Nucleus accumbens (tissue), 56 donors: Measurements from ENCODE around the gene COL27A1.

Experiments
- DNase-seq, 56 donors: peaks; one replicate each; lab custom pipeline; 2025; lab: John Stamatoyannopoulos, UW

COL27A1 gene

DNA sequence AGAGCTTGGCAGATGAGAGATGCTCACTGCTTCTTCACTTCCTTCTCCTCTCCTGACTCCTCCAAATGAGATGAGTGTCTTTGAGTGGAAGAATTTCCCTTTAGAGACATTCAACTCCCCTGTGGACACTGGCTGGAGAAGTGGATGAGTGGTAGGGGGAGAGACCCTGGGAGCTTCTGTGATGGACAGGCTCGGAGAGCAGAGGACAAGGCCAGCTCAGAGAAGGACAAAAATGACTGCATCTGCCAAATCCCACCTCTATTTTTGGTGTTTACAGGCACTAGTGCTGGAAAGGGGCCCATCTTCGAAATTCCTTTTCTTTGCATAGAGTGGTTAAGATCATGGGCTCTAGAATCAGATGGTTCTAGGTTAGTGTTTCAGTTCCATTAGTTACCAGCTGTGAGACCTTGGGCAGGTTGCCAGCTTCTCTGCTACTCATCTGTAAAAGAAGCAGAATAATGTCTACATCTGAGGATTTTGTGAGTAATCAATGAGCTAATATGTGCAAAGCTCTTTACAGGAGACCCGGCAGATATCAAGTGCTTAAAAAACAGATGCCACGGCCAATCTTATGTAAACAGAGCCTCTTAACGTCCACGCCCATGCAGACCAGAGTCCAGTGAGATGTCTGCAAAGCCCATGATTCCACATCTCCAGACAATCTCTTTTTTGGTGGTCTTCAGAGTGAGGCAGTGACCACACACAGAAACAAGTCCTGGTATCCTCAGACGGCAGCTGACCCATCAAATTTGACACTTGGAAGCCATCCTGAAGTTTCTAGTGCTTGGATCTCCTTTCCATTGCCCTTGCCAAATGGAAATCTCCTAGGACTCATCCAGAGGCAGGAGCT lies 13.6 kb upstream of the COL27A1 start:
- peak in 2 of 56 donors; percentile 16 to 22 for DNase-seq

DNA sequence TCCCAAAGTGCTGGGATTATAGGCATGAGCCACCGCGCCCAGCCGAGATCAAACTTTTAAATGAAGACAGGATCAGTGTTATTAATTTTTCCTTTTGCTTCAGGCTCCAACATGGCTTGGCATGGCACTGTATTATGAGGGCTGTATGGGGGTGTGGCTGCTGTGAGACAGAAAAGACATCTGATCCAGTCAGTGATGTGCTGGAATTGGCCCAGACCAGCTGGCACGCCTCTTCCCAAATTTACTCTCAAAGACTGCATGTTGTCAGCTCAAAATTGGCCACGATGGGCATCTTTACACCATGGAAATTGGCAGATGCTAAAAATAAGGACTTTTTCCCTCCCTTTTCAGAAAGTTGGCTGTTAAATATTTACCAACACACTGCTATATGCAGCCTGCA lies 12.1 kb upstream of the COL27A1 start:
- DNase-seq: no peak

DNA sequence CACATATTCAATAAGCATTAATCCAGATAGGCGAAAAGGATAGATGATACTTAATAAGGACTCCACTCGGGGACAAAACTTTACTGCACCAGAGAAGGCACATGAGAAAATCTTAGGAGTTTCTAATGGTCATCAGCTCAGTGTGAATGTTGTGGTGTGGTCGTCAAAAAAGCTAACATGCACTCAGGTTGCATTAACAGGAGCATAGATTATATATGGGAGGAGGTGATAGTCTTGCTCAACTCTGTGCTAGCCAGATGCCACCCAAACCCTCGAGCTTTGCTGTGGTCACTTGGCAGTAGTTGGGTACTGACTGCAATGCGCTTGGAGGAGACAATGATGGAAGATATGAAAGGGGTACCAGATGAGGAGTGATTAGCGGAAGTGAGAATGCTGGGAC lies 8.6 kb upstream of the COL27A1 start:
- DNase-seq: no peak

DNA sequence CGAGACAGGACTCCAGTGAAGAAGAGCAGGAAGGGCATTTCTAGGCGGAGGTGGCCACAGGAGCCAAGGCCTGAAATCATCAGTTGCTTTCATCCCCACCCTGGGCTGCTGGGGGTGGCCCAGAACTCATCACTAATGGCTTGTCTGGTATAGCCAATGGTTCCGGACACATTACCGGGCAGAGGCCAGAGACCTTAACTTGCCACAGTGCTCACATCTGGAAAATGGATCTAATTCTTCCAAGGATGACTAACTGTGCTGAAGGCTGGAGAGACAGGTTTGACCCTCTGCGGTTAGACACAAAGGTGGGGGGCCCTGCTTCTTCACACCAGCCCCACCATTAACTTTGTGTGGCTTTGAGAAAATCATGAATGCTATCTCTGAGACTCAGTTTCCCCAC lies 6.2 kb upstream of the COL27A1 start:
- no peak for DNase-seq

DNA sequence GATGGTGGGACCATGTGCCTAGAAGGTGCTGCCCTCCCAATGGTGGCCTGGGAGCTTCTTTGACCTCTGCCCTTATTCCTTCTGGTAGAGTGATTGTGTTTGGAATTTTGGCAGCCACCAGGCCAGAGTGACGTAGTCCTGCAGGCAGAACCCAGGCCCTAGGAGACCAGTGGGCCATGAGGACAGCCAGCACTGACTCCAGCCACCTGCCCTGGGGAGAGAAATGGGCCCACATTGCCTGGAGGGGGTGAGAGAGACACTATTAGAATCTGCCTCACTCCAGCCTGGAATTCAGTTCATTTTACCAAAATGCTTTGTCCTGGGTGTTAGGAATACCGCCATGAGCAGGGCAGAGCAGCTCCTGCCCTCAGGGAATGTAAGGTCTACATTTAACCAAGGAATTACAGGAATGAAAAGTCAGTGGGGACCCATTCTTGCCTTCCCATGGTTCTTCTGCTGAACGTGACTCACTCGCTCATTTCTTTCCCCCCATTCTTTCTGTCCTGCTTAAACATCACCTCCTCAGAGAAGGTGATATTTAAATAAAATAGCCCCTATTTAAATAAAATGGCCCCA lies 5.5 kb upstream of the COL27A1 start:
- no peak for DNase-seq

DNA sequence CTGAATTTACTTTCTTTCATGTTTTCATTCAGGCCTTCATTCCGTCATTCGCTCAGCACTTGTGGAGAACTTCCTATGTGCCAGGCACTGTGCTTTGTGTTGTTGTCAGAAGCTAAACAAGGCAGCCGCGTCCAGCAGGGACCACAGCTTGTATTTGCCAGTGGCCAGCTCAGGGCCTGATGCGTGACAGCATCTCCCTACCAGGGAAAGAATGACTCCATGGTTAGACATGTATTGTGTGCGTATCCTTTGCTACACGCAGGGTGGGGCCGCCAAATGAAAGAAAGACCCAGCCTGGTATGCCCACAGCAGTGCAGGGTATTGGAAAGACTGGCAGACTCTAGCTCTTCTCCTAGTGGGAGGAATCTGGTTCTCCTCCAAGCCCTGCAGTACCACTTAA lies 4.7 kb upstream of the COL27A1 start:
- DNase-seq: no peak

DNA sequence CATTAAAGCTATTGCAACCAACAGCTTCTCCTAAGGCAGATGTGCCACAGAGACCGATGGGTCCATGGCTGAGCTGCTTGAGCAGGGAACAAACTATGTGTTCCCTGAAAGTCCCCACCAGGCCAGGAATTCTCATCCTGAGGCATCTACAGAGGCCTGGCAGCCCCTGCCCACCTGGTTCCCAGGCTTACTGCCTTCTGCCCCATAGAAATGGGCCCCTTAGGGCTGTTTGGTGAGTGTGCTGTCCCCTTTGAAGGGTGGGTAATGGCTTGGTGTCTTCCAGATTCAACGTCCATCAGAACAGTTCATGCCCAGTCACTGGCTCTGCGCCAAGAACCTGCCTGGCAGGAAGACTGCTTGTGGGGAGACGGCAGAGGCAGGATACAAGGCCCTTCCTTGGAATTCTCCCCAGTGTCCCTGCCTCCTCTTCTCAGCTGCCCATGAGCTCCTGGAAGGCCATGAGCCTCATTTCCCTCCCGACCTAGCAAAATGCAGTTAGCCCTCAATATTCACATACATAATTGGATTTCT lies 3.8 kb upstream of the COL27A1 start:
- DNase-seq: peak in 1 of 56 donors; percentile 14

DNA sequence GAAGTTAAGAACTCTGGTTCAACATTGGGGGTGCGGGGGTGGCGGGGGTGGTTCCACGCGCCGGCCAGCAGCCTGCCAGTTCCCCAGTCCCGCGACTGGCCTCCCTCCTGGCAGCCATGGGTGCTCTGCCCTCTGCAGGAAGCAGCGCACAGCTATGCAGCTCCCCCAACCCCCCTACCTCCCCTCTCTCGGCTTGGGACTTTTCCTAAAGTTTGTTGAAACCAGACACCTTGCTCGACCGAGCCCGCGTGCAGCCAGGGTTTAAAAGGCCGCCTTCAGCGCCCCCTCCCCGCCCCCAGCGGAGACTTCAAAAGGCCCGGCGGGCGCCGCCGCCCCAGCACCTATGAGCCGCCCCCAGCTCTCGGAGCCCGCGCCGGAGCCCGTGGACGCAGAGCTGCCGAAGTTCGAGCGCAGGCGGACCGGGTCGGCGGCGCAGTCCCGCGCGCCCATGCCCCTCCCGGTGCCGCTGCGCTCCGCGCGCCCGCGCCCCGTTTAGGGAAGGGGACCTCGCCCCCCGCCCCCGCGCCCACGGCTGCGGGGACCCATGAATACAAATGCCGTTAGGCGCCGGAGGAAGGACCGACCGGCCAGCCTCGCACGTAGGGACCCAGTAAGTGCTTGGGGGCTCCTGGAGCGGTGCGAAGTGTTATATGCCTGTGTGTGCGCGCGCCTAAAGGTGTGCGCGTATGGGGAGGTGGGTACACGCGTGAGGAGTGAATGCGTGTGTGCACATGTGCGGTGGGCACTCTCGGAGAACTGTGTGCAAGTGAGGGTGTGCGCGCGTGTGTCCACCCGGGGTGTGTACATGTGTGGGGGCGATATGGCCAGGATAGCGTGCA lies 1.4 kb upstream of the COL27A1 start:
- peak in 1 of 56 donors; percentile 20 for DNase-seq

DNA sequence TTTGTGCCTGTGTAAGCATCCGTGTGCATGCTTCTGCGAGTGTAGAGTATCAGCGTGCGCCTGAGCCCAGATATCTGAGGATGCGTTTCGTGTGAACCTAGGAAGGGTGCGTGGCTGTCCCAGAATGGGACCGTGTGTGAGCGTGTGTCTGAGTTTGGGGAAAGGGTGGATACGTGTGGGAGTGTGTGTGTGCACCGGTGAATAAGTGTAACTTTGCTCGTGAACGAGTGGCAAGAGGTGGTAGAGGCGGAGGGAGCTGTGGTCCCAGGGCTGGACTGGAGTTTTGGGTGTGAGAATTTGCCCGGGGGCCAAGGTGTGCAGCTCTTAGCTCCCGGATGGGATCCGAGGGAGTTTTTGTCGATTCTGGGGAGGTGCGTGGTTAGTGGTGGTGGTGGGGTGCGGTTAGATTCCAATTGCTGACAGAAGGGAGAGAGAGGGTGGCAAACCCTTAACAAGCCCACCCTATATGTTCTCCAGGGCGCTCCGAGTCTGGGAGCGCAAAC lies 686 bp upstream of the COL27A1 start:
- no peak for DNase-seq

DNA sequence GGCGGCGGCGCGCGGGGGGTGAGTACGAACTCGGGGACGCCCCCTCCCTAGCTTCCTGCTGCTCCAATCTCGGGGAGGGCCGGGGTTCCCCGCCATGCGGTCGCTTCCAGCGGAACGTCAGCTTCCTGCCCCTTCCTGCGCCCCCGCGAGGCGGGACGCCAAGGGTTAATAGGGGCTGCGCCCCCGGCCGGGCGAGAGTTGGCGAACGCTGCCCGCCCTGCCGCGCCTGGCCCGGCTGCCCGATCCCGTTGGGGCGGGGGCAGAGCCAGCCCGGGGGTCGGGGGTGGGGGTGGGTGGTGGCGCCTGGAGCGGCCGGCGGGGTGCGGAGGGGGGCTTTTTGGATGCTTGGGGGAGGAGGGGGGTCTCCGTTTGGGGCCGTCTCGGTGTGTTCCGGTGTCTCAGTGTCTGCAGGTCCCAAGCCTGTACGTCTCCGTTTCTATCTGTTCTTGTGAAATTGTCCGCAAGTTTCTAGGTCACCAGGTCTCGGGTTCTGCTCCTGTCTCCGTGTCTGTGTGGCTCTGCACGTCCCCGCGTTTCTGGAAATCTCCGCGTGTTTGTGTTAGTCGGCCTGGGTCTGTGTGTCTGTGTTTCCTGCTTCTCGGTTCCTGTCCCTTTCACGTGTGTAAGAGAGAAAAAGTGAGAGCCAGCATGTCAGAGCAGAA lies 789 bp downstream of the COL27A1 start:
- DNase-seq: peak in 3 of 56 donors; percentile 15 to 52 (median 28)

DNA sequence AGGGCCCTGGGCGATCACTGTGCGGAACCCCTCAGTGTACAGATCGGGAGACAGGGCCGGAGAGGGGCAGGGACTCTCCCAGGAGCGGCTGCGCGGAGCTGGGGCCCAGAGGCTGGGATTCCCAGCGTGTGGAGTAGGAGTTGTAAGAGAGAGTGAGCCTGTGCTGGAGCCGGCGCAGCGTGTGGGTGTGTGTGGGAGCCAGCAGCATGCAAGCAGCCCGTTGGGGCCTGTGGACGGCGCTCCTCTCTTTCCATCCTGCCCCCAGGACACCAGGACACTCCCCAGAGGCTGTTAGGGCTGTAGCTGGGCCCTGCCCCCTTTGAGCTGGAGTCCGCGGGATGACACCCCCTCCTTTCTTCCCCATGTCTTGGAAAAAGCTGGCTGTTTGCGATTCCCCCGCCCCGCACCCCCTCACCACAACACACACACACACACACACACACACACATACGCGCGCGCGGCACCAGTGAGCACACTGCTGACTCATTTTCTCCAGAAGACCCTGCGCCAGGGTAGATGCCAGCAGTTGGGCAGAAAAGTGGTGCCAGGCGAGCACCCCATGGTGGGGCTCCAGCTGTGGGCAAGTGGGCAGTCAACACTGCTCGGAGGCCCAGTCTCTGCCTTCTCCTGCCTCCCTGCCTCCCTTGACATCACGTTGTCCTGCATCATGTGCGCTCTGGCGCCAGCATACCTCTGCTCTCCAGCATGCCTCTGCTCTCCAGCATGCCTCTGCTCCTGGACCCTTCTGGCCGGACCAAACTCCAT lies 1.5 kb downstream of the COL27A1 start:
- peak in 17 of 56 donors; percentile 8 to 52 (median 35) for DNase-seq

DNA sequence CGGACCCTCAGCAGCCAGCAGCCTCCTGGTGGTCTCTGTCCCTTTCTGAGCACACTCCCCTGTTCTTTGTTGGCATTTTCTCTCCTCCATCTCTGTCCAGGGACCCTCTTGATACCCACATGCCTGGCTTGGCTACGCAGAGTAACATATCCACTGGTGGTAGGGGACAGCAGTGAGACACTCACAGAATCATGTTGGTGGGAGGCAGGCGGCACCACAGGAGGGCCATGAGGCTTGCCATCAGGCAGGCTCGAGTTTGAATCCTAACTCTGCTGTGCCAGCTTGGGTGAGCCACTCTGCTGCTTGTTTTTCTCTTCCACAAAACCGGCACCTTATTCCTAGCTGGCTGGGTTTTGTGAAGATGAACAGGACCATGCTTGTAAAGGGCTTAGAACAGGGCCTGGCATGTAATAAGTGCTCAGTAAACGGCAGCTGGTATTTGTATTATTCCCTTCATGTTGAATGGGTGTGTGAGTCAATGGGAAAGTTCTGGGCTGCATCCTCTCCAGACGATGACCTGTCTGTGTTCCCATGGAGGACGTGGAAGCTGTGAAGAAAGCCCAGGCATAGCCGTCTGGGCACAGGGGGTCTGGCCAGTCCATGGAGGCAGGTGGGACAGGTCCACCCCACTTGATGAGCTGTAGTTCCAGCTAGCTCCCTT lies 2.3 kb downstream of the COL27A1 start:
- DNase-seq: no peak

DNA sequence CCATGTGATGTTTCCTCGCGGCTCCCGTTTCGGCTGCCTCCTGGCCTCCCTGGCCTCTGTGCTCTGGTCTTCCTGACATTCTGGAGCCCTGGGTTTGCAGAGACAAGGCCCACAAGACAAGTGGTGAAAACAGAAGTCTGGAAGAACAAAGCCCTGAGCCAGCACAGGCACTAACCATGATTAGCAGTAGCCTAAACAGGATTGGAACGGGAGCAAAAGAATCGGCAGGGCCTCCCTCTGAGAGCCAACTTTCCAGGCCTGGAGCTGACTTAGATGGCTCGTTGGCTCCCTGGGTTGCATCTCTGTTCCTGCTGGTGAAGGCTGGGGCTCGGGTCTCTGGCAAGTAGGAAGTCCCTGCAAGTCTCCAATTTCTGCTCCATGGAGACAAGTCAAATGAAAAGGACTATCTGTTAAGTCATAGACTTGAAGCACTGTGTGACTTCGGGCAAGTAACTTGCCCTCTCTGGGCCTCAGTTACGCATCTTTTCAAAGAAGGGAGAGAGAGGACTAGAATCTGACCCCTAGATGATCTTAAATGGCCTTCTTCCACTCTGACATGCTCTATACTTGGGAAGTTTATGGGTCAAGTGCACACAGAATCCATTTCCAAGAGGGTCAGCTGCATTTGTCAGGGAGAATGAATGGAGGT lies 3.3 kb downstream of the COL27A1 start:
- no peak for DNase-seq

DNA sequence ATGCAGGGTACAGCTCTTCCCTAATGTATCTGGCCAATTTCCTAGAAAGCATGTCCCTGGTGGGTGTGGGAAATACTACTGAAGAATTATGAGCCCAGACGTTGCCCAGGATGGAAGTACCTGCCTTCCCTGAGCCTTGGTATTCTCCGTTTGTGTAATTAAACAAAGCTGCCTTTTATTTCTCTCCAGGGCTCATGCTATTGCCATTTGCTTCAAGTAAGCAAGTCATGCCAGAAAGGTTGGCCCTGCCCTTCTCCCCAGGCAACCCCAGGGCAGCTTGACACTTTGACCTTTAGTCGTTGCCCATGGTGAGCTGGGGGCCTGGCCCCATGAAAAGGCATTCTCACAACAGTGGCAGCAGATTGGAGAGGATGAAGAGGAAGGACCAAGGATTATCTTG lies 4.4 kb downstream of the COL27A1 start:
- DNase-seq: no peak

DNA sequence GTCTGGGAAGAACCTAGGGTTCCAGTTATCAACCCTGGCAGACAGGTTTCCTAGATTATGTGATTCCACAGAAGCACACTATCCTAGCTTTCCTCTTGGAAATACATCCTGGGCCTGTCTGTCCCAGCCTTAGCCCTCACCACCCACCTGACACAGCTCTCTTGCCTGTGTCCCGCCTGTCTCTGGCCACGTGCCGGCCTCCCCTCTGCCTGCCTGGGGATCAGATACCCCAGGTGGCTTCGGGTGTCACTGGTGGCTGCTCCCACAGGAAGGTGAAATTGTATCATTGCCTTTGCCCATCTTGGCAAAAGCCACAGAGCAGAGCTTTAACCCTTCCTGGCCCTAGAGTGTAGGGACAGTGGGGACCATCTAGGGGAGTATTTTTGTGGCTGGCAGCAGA lies 6.2 kb downstream of the COL27A1 start:
- no peak for DNase-seq

DNA sequence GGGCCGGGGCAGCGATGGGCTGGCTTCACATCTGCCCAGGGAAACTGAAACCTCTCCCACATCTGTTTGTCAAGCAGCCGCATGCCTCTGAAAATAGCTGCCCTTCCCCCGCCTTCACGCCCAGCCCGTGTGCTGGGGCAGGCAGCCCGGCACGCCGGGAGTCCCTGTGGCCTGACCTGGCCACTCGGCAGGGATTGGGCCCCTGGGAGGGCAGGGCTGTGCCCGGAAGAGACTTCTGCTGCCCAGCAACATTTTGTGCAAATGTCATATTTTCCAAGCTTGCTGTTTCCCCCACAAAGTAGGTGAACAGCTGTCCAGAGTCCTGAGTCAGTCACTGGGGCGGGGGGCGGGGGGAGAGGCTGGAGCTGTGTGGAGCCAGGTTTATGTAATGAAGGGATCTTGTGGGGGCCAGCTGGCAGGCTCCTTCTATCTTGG lies 8.2 kb downstream of the COL27A1 start:
- no peak for DNase-seq

DNA sequence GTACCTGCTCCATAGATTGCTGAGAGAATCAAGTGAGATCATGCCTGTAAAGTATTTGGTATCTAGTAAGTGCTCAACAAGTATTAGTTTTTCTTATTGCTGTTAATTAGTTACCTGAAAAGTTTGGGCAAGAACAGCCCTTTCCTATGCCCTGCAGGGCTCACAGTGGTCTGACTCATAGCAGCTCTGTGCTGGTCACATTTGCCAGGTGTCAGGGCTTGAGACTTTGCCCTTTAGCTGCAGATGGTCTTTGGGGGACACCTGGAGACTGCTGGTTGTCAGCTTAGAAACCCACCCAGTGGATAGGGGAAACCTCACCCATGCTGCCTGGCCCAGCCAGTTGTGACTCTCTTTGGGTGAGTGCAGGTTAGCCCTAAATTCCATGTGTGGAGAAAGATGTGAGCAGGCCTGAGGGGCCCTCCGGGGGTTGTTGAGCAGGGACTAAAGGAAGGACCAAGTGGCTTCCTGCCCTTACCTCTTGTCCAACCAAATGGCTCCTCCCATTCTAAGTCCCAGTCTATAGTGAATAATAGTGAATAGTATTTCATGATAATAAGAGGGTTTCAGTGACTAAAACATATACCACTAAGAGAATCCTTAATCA lies 9.0 kb downstream of the COL27A1 start:
- no peak for DNase-seq
